GM10266 (cell line): Measurements from ENCODE around the gene SFXN4.
A peak's percentile ranks its signal among the peaks of the same experiment; 100 is the strongest.
"Not testable (repeated sequence)": the region's sequence is repeated elsewhere in the genome, so short reads cannot be mapped to it uniquely, and the experiment has no call there.

Experiments
- DNase-seq: peaks from one replicate; pipeline ENCODE4 v3.0.0; 2012; ENCODE audit errors: extremely low spot score
- CTCF ChIP-seq: IDR thresholded peaks from 2 replicates; pipeline ENCODE4 v1.5.1; 2012; ENCODE audit warnings: mild to moderate bottlenecking, low read depth; ENCODE audit not compliant: control insufficient read depth, insufficient read depth; ENCODE audit errors: missing control alignments

SFXN4 gene

GRCh38 chr10:119153041-119153440 lies 12.5 kb downstream of the SFXN4 start:
- DNase-seq: no peak
- TF ChIP-seq CTCF: no peak

GRCh38 chr10:119151601-119152000 lies 13.9 kb downstream of the SFXN4 start:
- not testable (repeated sequence) for DNase-seq

GRCh38 chr10:119149729-119150128 lies 15.8 kb downstream of the SFXN4 start:
- no peak for DNase-seq
- TF ChIP-seq CTCF: no peak

GRCh38 chr10:119149157-119149556 lies 16.4 kb downstream of the SFXN4 start:
- DNase-seq: no peak
- no peak for TF ChIP-seq CTCF

- no peak for DNase-seq
- no peak for TF ChIP-seq CTCF
These were observed 21.9 kb downstream of the SFXN4 start for GRCh38 chr10:119143657-119144056.

- no peak for TF ChIP-seq CTCF
- DNase-seq: no peak
These were observed 24.8 kb downstream of the SFXN4 start for GRCh38 chr10:119140603-119141245.

GRCh38 chr10:119139464-119140067 lies 25.9 kb downstream of the SFXN4 start:
- TF ChIP-seq CTCF: peak; percentile 62
- DNase-seq: no peak
